ENCODE data around the gene SMARCA4.
"Not testable (repeated sequence)": the region's sequence is repeated elsewhere in the genome, so short reads cannot be mapped to it uniquely, and the experiment has no call there.

The SMARCA4 gene

DNA sequence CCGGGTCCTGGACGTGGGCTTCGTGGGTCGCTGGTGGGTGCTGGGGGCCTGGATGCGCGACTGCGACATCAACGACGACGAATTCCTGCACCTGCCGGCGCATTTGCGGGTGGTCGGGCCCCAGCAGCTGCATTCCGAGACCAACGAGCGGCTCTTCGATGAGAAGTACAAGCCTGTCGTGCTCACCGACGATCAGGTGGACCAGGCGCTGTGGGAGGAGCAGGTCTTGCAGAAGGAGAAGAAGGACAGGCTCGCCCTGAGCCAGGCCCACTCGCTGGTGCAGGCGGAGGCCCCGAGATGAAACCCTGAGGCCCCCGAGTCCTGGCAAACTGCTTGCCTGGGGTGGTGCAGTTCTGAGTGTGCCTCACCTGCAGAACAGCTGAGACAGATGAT lies 31.4 kb upstream of the SMARCA4 start:
- no peak for DNase-seq

DNA sequence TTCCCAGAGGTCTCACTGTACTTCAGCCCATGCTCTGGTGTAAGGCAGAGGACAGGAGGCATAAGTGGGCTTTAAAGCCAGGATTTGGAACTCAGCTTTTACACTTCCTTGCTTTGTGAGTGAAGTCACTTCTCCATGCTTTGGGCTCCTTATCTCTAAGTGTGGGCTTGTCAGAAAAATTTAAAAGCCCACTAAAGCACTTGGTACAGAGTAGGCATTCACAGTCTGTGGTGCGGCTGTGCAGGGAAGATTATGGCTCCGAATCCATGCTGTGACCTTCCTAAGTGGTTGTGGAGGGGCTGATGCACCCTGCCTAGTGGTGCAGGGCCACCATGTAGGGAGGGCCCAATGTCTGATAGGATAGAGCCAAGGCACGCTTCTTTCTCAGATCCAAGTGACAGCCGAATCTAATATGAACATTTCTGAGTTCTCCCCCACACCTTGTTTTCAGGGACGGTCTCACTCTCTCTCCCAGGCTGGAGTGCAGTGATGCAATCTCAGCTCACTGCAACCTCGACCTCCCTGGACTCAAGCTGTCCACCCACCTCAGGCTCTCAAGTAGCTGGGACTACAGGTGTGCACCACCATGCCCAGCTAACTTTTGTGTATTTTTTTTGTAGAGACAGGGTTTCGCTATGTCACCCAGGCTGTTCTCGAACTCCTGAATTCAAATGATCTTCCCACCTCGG lies 25.3 kb upstream of the SMARCA4 start:
- DNase-seq, result no peak

DNA sequence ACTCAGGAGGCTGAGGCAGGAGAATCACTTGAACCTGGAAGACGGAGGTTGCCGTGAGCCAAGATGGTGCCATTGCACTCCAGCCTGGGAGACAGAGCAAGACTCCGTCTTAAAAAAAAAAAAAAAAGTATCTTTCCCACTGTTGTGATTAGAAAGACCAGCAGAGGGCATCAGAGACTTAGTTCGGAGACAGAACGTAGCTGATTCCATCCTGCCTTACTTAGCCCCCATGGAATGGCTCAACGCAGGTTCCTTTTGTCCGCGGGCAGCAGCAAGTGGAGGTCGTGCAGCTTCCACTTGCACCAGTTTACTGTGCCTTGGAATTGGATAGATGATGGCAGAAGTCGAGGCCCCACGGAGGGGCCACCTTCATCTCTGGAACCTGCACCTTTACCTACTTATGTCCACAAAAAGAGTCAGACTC lies 24.2 kb upstream of the SMARCA4 start:
- DNase-seq, result peak; percentile 84

DNA sequence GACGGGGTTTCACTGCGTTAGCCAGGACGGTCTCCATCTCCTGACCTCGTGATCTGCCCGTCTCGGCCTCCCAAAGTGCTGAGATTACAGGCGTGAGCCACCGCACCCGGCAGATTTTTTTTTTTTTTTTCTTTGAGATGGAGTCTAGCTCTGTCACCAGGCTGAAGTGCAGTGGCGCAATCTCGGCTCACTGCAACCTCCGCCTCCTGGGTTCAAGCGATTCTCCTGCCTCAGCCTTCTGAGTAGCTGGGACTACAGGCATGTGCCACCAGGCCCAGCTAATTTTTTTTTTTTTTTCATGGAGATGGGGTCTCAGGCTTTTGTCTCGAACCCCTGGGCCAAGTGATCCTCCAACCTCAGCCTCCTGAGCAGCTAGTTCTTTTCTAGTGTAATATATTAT lies 19.2 kb upstream of the SMARCA4 start:
- not testable (repeated sequence) for DNase-seq

DNA sequence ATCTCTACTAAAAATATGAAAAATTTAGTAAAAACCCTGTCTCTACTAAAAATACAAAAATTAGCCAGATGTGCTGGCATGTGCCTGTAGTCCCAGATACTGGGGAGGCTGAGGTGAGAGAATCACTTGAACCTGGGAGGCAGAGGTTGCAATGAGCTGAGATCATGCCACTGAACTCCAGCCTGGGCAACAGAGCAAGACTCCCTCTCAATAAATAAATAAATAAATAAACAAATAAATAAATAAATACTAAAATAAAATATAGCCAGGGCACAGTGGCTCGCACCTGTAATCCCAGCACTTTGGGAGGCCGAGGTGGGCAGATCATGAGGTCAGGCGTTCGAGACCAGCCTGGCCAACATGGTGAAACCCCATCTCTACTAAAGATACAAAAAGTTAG lies 17.4 kb upstream of the SMARCA4 start:
- not testable (repeated sequence) for DNase-seq

DNA sequence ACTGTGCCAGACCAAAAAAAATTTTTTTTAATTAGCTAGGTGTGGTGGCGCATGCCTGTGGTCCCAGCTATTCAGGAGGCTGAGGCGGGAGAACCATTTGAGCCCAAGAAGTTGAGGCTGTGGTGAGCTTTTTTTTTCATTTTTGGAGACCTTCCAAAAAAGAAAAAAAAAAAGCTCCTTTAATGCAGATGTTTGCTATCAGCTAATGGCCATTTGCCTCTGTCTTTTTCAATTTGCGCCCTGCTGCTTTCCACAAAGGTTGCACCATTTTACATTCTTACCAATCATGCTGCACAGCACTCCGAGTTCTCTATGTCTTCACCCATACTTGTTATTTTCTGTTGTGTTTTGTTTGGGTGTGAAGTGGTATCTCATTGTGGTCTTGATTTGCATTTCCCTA lies 15.6 kb upstream of the SMARCA4 start:
- DNase-seq, result no peak

DNA sequence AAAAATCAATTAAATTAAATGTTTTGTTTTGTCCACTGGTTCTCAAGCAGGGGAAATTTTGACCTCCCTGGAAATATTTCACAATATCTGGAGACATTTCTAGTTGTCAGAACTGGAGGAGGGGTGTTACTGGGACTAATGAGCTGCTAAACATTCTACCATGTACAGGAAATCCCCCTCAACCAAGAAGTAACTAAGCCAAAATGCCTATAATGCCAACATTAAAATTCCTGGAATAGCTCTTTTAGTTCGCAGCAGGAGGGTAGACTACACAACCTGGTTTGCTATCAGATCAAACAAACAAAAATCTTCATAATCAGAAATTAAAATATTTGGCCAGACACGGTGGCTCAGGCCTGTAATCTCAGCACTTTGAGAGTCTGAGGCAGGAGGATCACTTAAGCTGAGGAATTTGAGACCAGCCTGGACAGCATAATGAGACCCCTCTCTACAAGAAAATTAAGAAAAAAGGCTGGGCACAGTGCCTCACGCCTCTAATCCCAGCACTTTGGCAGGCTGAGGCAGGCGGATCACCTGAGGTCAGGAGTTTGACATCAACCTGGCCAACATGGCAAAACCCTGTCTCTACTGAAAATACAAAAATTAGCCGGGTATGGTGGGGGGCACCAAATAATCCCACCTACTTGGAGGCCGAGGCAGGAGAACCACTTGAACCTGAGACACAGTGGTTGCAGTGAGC lies 13.7 kb upstream of the SMARCA4 start:
- no peak for DNase-seq

DNA sequence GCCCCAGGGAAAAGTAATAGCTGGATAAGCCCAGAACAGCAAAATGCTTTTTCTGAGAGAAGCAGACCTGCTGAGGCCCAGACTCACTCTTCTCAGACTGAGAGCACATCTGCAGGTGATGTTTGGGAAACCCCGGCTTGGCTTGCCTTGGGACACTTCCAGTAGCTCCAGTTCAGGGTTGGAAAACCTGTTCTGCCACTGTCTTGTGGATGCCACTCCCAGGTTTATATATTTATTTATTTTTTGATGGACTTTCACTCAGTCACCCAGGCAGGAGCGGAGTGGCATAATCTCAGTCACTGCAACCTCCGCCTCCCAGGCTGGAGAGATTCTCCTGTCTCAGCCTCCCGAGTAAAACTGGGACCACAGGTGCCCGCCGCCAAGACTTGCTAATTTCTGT lies 8.0 kb upstream of the SMARCA4 start:
- DNase-seq, result no peak

DNA sequence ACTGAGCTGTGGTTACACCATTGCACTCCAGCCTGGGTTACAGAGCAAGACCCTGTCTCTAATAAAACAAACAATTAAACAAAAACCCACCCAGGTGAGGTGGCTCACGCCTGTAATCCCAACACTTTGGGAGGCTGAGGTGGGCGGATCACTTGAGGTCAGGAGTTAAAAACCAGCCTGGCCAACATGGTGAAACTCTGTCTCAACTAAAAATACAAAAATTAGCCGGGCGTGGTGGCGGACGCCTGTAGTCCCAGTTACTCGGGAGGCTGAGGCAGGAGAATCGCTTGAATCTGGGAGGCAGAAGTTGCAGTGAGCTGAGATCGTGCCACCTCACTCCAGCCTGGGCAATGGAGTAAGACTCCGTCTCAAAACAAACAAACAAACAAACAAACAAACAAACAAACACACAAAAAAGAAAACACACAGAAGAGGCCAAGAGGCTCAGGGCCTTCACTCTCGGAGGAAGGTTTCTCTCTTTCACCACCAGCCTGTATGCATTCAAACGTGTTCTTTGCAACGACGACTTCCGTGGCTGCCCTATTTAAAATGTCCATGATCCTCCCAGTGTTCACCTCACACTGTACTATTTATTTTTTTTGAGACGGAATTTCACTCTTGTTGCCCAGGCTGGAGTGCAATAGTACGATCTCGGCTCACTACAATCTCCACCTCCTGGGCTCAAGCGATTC lies 1.4 kb upstream of the SMARCA4 start:
- DNase-seq, result not testable (repeated sequence)

DNA sequence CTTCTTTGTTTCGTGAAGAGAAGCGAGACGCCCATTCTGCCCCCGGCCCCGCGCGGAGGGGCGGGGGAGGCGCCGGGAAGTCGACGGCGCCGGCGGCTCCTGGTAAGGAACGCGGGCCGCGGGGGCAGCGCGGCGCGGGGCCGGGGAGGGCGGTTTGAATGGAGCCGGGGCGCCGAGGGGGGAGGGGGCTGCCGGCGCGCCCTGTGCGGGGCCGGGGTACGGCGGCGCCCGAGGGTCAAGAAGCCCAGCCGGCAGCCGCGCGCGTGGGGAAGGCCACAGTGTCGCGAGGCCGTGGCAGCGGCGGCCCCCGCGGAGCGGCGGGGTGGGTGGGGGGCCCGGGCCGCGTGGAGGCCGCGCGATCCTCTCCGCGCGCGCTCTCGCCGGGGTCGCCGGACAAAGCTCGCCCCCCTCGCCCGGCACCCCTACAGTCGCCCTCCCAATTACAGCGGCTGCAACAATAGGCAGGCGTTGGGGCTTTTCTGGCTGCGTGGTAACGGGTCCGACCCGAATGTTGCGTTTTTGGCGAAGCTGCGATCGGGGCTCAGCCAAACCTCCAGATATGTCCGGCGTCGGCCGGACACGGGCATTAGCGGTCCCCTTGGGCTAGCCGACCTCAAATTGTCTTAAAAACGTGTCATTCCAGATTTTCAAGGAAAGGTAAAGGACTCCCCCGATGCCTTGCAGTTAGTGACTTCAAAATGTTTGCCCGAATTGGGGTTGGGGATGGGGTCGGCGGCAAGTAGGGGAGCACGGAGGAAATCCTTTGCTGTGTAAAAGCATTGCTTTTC lies 437 bp downstream of the SMARCA4 start:
- DNase-seq, result no peak

DNA sequence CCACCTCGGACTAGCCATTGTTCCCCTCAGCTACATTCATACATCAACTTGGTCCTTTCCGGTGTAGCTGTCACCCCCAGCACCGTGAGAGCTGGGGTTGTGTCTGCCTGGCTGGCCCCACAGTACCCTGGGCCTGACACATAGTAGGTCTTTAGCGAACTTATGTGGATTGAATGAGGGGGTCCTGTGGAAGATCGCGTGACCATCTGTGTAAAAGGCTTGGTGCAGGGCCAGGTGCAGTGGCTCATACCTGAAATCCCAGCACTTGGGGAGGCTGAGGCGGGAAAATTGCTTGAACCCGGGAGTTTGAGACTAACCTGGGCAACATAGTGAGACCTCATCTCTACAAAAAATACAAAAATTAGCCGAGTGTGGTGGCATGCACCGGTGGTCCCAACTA lies 2.0 kb downstream of the SMARCA4 start:
- DNase-seq, result no peak

DNA sequence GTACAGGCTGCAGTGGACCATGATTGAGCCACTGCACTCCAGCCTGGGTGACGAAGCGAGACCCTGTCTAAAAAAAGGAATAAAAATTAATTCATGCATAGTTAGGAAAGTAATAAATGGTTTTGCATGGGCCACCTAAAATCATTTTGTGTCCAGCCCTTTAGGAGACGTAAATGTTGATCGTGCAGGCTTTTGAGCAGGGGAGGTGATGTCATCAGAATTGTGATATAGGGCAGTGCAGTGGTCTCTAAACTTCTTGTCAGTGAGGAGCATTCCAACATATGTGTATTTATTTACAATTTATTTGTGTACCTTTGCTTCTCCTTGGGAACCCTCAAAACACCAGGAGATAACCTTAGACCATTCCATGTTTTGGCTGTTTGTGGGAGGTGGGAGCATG lies 3.0 kb downstream of the SMARCA4 start:
- DNase-seq, result no peak

DNA sequence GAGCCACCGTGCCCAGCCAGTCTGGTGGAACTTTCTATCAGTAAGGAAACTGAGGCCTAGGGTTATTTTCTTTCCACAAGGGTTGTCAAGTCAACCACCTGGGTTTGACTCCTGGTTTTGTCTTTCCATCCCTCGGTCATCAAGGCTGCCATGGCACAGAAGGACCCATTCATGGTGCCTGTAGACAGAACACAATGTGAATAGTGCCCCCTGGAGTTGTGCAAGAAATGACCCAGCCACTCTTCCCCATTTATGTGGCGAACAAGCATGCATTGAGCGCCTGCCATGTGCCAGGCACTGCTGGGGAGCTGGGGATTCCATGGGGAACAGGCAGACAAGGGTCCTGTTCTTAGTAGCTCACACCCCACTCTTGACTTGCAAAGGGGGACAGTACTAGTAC lies 4.1 kb downstream of the SMARCA4 start:
- DNase-seq, result no peak

DNA sequence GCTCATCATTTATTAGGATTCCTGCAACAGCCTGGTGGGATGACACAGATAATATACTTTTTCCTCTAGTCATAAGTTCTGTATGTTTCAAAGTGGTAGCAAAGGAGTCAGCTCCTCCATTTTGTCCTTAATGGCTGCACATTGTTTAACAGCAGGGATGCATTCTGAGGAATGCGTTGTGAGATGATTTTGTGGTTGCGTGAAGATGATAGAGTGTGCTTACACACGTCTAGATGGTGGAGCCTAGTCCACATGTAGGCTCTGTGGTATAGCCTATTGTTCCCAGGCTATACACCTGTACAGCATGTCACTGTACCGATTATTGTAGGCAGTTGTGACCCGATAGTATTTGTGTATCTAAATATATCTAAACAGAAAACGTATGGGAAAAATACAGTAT lies 4.6 kb downstream of the SMARCA4 start:
- no peak for DNase-seq

DNA sequence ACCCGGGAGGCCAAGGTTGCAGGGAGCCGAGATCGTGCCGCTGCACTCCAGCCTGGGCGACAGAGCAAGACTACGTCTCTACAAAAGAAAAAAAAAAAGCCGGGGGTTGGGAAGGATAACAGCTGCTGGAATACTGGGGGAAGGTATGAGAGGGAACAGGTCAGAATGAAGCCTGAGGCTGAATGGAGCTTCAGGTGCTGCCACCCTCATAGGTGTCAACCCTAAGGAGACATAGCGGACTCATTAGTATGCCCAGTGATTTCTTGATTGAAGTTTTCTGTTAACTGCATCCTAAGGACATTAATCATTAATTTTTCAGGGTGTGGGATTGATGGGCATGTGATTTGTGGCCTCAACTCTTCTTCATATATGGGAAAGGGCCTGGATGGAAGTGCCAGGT lies 6.0 kb downstream of the SMARCA4 start:
- DNase-seq, result no peak

DNA sequence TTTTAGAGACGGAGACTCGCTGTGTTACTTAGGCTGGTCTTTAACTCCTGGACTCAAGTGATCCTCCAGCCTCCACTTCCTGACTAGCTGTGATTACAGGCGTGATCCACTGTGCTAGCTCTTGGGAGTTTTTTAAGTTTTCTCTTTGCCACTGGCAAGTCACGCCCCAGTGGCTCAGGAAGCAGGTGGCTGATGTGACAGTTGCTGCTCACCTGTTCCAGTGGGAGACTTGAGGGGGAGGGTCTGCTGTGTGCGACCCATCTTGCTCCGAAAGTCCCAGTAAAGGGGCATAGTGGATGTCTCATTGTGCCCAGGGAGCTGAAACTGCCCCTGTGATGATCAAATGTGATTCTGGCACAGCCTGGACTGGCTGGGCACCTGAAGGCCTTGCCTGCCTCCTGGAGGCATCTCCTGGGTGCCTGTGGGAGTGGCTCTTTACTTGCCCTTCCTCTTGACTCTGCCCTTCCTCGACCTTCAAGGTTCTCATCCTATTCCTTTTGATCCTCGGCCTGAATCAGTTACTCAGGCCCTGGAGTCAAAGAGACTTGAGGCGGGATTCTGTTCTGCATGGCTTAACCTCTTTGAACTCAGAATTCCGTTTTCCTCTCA lies 7.8 kb downstream of the SMARCA4 start:
- no peak for DNase-seq

DNA sequence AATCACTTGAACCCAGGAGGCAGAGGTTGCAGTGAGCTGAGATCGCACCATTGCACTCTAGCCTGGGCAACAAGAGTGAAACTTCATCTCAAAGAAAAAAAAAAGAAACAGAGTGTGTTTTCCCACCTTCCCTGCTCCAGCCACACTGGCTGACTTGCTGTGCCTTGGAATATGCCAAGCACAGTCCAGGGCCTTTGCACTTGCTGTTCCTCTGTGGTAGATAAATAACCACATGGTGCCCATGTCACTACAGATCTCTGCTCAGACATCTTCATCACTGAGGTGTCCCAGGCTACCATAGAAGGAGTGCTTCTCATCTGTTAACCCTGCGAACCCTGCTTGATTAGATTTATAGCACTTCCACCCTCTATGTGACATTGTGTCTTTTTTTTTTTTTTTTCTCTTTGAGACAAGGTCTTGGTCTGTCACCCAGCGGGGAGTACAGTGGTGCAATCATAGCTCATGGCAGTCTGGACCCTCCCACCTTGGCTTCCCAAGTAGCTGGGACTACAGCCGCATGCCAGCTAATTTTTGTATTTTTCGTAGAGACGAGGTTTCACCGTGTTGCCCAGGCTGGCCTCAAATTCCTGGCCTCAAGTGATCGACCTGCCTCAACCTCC lies 10.4 kb downstream of the SMARCA4 start:
- DNase-seq, result no peak

DNA sequence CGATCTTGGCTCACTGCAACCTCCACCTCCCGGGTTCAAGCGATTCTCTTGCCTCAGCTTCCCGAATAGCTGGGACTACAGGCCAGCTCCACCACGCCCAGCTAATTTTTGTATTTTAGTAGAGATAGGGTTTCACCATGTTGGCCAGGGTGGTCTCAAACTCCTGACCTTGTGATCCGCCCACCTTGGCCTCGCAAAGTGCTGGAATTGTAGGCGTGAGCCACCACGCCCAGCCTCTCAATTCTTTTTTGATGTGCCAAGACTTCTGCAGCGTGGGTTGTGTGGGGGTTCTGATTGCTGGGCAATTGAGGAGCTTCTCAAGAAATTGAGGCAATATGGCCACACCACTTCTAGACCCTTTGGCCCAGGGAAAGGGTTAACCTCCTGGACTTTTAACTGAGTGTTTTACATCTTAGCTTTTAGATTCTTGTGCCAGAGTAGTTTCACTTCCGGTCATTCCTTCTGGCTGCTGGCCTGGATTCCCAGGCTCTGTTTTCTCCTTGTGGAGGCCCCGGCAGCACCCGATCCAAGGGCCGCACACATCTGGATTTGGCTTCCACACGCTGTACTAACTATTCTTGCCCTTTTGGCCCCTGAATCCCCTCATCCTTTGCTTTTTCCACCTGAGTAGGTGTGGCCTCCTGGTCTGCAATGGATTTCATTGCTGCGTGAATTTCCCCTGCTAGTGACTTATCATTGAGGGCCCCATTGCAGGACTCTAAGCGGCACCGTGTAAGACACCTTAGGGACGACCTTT lies 14.7 kb downstream of the SMARCA4 start:
- no peak for DNase-seq

DNA sequence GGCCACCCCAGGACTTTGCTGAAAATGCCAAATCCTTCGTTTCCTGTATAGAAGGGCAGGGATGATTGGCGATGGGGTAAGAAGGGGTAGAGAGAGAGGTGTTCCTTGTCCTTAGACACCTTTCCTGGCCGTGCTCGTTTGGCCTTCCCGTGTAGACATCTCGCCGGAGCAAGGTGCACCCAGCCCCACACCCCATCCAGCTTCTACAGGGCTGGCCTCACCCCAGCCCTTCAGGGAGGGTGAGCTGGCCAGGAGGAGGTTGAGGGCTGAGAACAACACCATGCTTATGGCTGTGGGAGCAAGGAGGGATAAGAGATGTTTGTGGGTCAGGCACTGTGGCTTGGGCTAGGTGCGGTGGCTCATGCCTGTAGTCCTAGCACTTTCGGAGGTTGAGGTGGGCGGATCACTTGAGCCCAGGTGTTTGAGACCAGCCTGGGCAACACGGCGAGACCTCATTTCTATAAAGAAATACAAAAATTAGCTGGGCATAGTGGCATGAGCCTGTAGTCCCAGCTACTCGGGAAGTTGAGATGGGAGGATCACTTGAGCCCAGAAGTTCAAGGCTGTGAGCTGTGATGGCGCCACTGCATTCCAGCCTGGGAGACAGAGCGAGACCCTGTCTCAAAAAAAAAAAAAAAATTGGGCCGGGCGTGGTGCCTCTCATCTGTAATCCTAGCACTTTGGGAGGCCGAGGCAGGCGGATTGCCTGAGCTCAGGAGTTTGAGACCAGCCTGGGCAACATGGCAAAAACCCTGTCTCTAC lies 15.5 kb downstream of the SMARCA4 start:
- no peak for DNase-seq

DNA sequence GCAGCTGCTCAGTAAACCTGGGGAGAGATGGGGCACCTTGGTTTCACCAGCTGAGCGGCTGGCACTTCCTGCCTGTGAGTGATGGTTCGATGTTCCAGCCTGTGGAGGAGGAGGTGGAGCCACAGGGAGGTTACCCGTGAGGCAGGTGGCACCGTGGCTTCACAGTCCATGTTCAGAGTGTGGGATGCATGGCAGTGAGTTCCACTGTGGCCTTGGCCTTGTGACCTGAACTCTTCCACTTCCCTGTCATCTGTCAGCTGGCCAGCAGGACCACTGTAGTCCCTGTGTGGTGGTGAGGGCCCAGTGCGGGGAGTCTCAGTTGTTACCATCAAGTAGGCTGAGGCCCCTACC lies 16.9 kb downstream of the SMARCA4 start:
- no peak for DNase-seq

DNA sequence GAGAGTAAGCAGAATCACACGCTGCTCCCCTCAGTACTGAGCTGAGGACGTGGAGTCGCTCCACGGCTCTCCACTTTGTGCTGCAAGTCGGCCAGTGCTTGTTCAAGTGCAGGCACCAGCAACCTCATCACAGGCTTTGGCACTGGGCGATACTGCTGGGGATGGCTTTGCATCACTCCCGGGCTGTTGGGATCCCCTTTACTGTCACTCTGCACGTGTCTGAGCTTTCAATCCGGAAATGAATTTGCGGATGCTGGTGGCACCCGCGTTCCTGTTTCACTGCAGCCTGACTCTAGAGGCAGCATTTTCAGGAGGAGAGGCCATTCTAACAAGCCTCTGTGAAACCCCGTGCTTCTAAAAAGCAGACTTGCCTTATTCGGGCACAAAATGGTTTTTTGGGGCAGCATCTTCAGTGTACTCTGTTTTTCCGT lies 19.1 kb downstream of the SMARCA4 start:
- DNase-seq, result no peak

Data from NCI-H1092 treated with DMSO at 0.1 percent for 48 hours (cell line).